GM12878 (cell line): ENCODE results near the gene NOL3. TPM values are rescaled to one million over a fixed set of nuclear protein-coding genes. Genes with fewer than 3 reads are reported as not detected.

Source experiments
- ATAC-seq: fragments of 200-7000 bp; cut with Tn5 transposase; 3 replicates; pipeline ENCODE4 v1.9.1; 2020; ENCODE audit warnings: mild to moderate bottlenecking, moderate library complexity
- BruUV-seq: library from RNA; stranded (reverse); fragments of 400-500 nt; replicated peaks from 2 replicates; lab custom pipeline; 2021; lab: Mats Ljungman, UMichigan
- CTCF ChIA-PET: fragments of 300-600 bp; sonication (Branson Sonifier 250); formaldehyde crosslinking; extraction: SDS; loops from one replicate; lab custom pipeline; 2021; ENCODE audit warnings: inconsistent platforms; lab: Yijun Ruan, JAX
- POLR2A ChIA-PET: fragments of 350-600 bp; formaldehyde crosslinking; extraction: SDS; loops from one replicate; lab custom pipeline; 2021; ENCODE audit warnings: inconsistent platforms; lab: Charles Lee
- RAD21 ChIA-PET: fragments of 300-600 bp; sonication (Branson Sonifier 250); formaldehyde crosslinking; loops from one replicate; lab custom pipeline; 2023; ENCODE audit warnings: antibody characterized with exemption; ENCODE audit not compliant: unreplicated experiment; lab: Charles Lee
- SMC1A ChIA-PET: fragments of 300-600 bp; sonication (Branson Sonifier 250); formaldehyde crosslinking; loops from one replicate; lab custom pipeline; 2023; ENCODE audit not compliant: unreplicated experiment, uncharacterized antibody; lab: Charles Lee
- DNase-seq: peaks from one replicate; pipeline ENCODE4 v3.0.0-alpha.2; 2011; ENCODE audit warnings: low read depth, low spot score
- FAIRE-seq: peaks from 3 replicates; lab custom pipeline; 2011; peaks lifted over from hg19 to GRCh38; lab: Jason Lieb, UNC
- H2AFZ ChIP-seq: 2 replicates; pipeline ENCODE4 v1.6.0; 2011; ENCODE audit warnings: low read depth, low read length, control low read depth; ENCODE audit not compliant: control insufficient read depth
- H3K27ac ChIP-seq: 2 replicates; pipeline ENCODE4 v1.5.1; 2011; ENCODE audit warnings: control low read depth; ENCODE audit not compliant: control insufficient read depth, insufficient read depth
- H3K27me3 ChIP-seq, 2 experiments: replicated peaks in 1 of 2; 2 replicates each; pipeline versions ENCODE4 v1.6.0 to v1.6.1; 2011; ENCODE audit warnings: low read length in 1 of 2; ENCODE audit not compliant: control insufficient read depth in 2 of 2, insufficient read depth in 2 of 2
- H3K36me3 ChIP-seq, 2 experiments: 2 replicates each; pipeline ENCODE4 v1.5.1; 2011; ENCODE audit warnings: low read length in 1 of 2; ENCODE audit not compliant: control insufficient read depth in 2 of 2, insufficient read depth in 2 of 2
- H3K4me1 ChIP-seq: 2 replicates; pipeline ENCODE4 v1.6.1; 2011; ENCODE audit warnings: mild to moderate bottlenecking, low read length, moderate library complexity, mixed read lengths; ENCODE audit not compliant: control insufficient read depth, insufficient read depth
- H3K4me2 ChIP-seq: 2 replicates; pipeline ENCODE4 v1.6.0; 2011; ENCODE audit warnings: control low read depth; ENCODE audit not compliant: control insufficient read depth, insufficient read depth
- H3K4me3 ChIP-seq: fragments of 200-600 bp; sonication (generic); 2 replicates; pipeline ENCODE4 v1.5.1; 2016
- H3K79me2 ChIP-seq: 2 replicates; pipeline ENCODE4 v1.6.0; 2011; ENCODE audit warnings: low read length; ENCODE audit not compliant: control insufficient read depth, insufficient read depth
- H3K9ac ChIP-seq: 2 replicates; pipeline ENCODE4 v1.8.0; 2011; ENCODE audit warnings: low read length, control low read depth, mixed read lengths; ENCODE audit not compliant: control insufficient read depth, insufficient read depth
- H3K9me3 ChIP-seq: replicated peaks from 3 replicates; pipeline ENCODE4 v1.5.1; 2011; ENCODE audit warnings: mild to moderate bottlenecking, low read length; ENCODE audit not compliant: control insufficient read depth, insufficient read depth
- H4K20me1 ChIP-seq: 2 replicates; pipeline ENCODE4 v1.6.0; 2011; ENCODE audit not compliant: control insufficient read depth, insufficient read depth
- CBX3 ChIP-seq: fragments of 200-600 bp; sonication (generic); IDR thresholded peaks from 2 replicates; pipeline ENCODE4 v1.6.1; 2016; ENCODE audit warnings: low read depth, borderline replicate concordance
- DPF2 ChIP-seq: fragments of 450-650 bp; IDR thresholded peaks from 2 replicates; pipeline ENCODE4 v1.6.1; 2017; ENCODE audit warnings: mild to moderate bottlenecking
- ESRRA ChIP-seq: IDR thresholded peaks from 2 replicates; pipeline ENCODE4 v1.6.1; 2012; ENCODE audit warnings: mild to moderate bottlenecking, low read length, improper control_type of control experiment
- FOXK2 ChIP-seq: fragments of 450-650 bp; IDR thresholded peaks from 2 replicates; pipeline ENCODE4 v1.6.1; 2017; ENCODE audit warnings: mild to moderate bottlenecking, moderate library complexity
- GABPA ChIP-seq: IDR thresholded peaks from 2 replicates; pipeline ENCODE4 v1.6.1; 2014; ENCODE audit warnings: antibody characterized with exemption, low read depth, mild to moderate bottlenecking, inconsistent platforms
- HCFC1 ChIP-seq: fragments of 150-350 bp; IDR thresholded peaks from 2 replicates; pipeline ENCODE4 v1.6.1; 2014; ENCODE audit warnings: low read length
- HDAC6 ChIP-seq: fragments of 200-600 bp; sonication (generic); IDR thresholded peaks from one replicate; pipeline ENCODE4 v1.8.0; 2017; ENCODE audit warnings: antibody characterized with exemption; ENCODE audit not compliant: unreplicated experiment
- IKZF1 ChIP-seq: fragments of 450-650 bp; conservative IDR thresholded peaks from 2 replicates; pipeline ENCODE4 v1.6.1; 2017; ENCODE audit warnings: antibody characterized with exemption, mild to moderate bottlenecking
- MTA2 ChIP-seq: fragments of 450-650 bp; IDR thresholded peaks from 2 replicates; pipeline ENCODE4 v1.6.1; 2016; ENCODE audit warnings: low read depth, mild to moderate bottlenecking, moderate library complexity
- POLR2AphosphoS2 ChIP-seq: IDR thresholded peaks from 2 replicates; pipeline ENCODE4 v1.6.1; 2011; ENCODE audit warnings: low read depth, mild to moderate bottlenecking, low read length, improper control_type of control experiment, moderate library complexity
- RBBP5 ChIP-seq: fragments of 200-600 bp; sonication (generic); conservative IDR thresholded peaks from 2 replicates; pipeline ENCODE4 v1.6.1; 2016
- RELA ChIP-seq: fragments of 450-650 bp; IDR thresholded peaks from 2 replicates; pipeline ENCODE4 v1.8.0; 2014; ENCODE audit warnings: borderline replicate concordance; ENCODE audit not compliant: partially characterized antibody
- RFX5 ChIP-seq: IDR thresholded peaks from 2 replicates; pipeline ENCODE4 v1.6.1; 2011; ENCODE audit warnings: low read depth, low read length, improper control_type of control experiment
- SREBF2 ChIP-seq: IDR thresholded peaks from 2 replicates; pipeline ENCODE4 v1.6.1; 2012; ENCODE audit warnings: mild to moderate bottlenecking, low read length
- TCF12 ChIP-seq: IDR thresholded peaks from 2 replicates; pipeline ENCODE4 v1.6.1; 2011; ENCODE audit warnings: low read depth, mild to moderate bottlenecking, low read length
- ZNF217 ChIP-seq: fragments of 450-650 bp; IDR thresholded peaks from 2 replicates; pipeline ENCODE4 v1.6.1; 2017; ENCODE audit warnings: antibody characterized with exemption, mild to moderate bottlenecking
- ZNF274 ChIP-seq: IDR thresholded peaks from one replicate; pipeline ENCODE4 v1.8.0; 2011; ENCODE audit not compliant: insufficient read length, insufficient read depth
- WGBS: methylation state at CpG from one replicate; pipeline ENCODE4 v1.1.6; 2016; ENCODE audit warnings: low lambda C conversion rate; ENCODE audit not compliant: insufficient replicate concordance, insufficient coverage; ENCODE audit errors: missing lambda C conversion rate; 5-methylcytosine and 5-hydroxymethylcytosine counted together
- in situ Hi-C: fragments of 300-500 bp; cut with MboI; formaldehyde crosslinking; loops from 9 replicates; pipeline ENCODE4 v1.14.3; 2018; ENCODE audit warnings: mixed read lengths
- intact Hi-C: fragments of 100-400 bp; cut with micrococcal nuclease; formaldehyde crosslinking; loops from one replicate; pipeline ENCODE4 v1.14.2; 2022; ENCODE audit not compliant: unreplicated experiment
- polyA plus RNA-seq, 11 experiments: library from polyadenylated mRNA; depleted of rRNA in 4 of 11; unstranded in 6 of 11; stranded (reverse) in 5 of 11; fragments of >200 nt; fragmentation: Nextera tagmentation in 4 of 11; fragmentation: Illumina TruSeq in 1 of 11; extraction: Ambion mirVana in 4 of 11; extraction: Trizol in 1 of 11; gene quantifications; 1 replicate in 1 of 11; 2 replicates in 10 of 11; pipeline versions ENCODE4 v1.2.1 to v1.2.3, GENCODE V29; 2011 to 2016; ENCODE audit warnings: inconsistent platforms in 2 of 11, missing spikeins in 2 of 11, low read depth in 1 of 11
- total RNA-seq, 4 experiments: library from RNA; depleted of rRNA in 3 of 4; stranded (reverse); fragments of >200 nt in 3 of 4; fragmentation: Illumina TruSeq in 1 of 4; extraction: Trizol in 1 of 4; gene quantifications; 2 replicates each; pipeline versions ENCODE4 v1.2.1 to v1.2.3, GENCODE V29; 2013 to 2021
- TF ChIP-seq, protein P1 (sequence below): IDR thresholded peaks from 2 replicates; pipeline ENCODE4 v1.6.1; 2012; ENCODE audit warnings: mild to moderate bottlenecking, low read depth, low read length
- TF ChIP-seq, protein P2 (sequence below): IDR thresholded peaks from 2 replicates; pipeline ENCODE4 v1.6.1; 2012; ENCODE audit warnings: low read depth, low read length, improper control_type of control experiment

Gene NOL3
- total and polyA plus RNA-seq, 10 of the 15 experiments (the other 5 are each of a cell fraction or from before 2014, with no cell fraction given) = 0.31 to 18.4 (median 2.7) TPM

DNA sequence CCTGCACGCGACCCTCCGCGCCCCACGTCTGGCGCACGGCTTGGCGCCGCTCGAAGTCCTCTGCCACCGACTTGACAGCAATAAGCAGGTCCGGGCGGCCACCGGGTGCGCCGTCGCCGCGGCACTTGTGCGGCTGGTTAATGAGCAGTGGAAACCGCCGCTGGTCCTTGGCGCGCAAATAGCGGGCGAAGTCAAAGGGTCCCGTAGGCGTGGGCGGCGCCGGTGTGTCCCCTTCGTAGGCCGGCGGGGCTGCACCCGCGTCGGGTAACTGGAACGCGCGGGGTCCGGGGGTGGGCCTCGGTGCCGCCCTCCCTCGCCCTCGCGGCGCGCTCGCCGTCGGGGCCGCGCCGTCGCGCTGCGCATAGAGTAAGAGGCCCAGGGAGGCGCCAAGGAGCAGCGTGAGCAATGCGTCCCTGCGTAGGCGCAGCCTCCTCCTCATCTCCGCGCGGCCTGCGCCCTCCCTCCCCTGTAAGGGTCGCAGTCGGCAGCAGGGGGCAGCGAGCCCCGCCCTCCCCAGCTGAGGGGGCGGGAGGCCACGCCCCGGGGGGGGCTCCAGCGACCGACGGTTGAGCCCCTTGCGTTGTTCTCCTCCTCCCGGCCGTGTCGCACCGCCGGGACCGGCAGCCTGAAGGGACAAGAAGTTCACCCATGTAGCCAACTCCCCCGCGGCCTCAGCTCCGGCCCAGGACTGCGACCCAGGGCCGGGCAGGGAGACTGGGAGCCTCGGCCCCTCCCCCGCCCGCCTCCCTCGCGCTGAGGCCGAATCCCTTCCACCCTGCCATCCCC, 20.1 kb upstream of the NOL3 start (continued):
- TF ChIP-seq DPF2 (0 out of 2 replicates have a peak, but pooled peaks have one; percentile 7), ZNF217 (0 out of 2 replicates have a peak, but pooled peaks have one; percentile 37), IKZF1 (peak; percentile 90), POLR2AphosphoS2 (peak; percentile 57; the same call in 1 of the 2 replicates), MTA2 (no peak)

GRCh38 chr16:67150833-67151396, 19.4 kb upstream of the NOL3 start, which contains the start of gene B3GNT9:
B3GNT9 (minus strand) TSS chr16:67150998; CDS start chr16:67150485, 513 bp downstream.
- H3K27me3 ChIP-seq = no peaks in the 10 kb centered on the region
- peaks cover 5% of the 10 kb centered on the region for H3K4me1 ChIP-seq
- ChIA-PET RAD21 (interaction anchor here (0.9 to 2.5 kb wide), 5 partner anchors 10 to 134 kb away, joined by 3 to 14 read pairs (median 3); no protein-coding TSS in a partner anchor), POLR2A (interaction anchor here (1.0 to 1.2 kb wide), 3 partner anchors 8 to 121 kb away, joined by 3 to 5 read pairs (median 4); partner anchors contain the start of gene TRADD), CTCF (interaction anchor here (0.6 to 10.0 kb wide), 13 partner anchors 9 to 200 kb away, joined by 3 to 98 read pairs (median 4); partner anchors contain the start of genes CES3, FBXL8 and NOL3), SMC1A (interaction anchor here (0.5 to 2.0 kb wide), 10 partner anchors 9 to 188 kb away, joined by 3 to 8 read pairs (median 4); no protein-coding TSS in a partner anchor)
- no peaks in the 10 kb centered on the region for H3K79me2 ChIP-seq
- intact Hi-C loops = loop anchor here (2.0 kb wide), 1 partner anchor 132 kb away; no protein-coding TSS in a partner anchor
- DNase-seq (no peak), ATAC-seq (peak; percentile 59), FAIRE-seq (peak; percentile 74)
- 5% methylated on average over 25 of the region's 34 CpGs for WGBS
- H3K36me3 ChIP-seq = peaks cover 11 to 16% of the 10 kb centered on the region in 2 experiments; a peak in 3 of 4 replicates
- H3K4me2 ChIP-seq = peak within 1 kb of the TSS; percentile 86
- H3K27ac ChIP-seq = peak within 1 kb of the TSS; percentile 25; the same call in 1 of the 2 replicates
- no peaks in the 10 kb centered on the region for H3K9me3 ChIP-seq
- H3K4me3 ChIP-seq = peak within 1 kb of the TSS; percentile 74
- peak within 1 kb of the TSS; percentile 80 for H2AFZ ChIP-seq
- in situ Hi-C loops = loop anchor here (5.0 to 10.0 kb wide), 2 partner anchors 134 to 176 kb away; no protein-coding TSS in a partner anchor
- BruUV-seq = no TSS peak
- peaks cover 3% of the 10 kb centered on the region; the same call in 1 of the 2 replicates for H4K20me1 ChIP-seq
- peak within 1 kb of the TSS; percentile 64; the same call in 1 of the 2 replicates for H3K9ac ChIP-seq
- no peak for TF ChIP-seq CBX3
- no peak for TF ChIP-seq RFX5
- 0 out of 2 replicates have a peak, but pooled peaks have one; percentile 6 for TF ChIP-seq TCF12
- TF ChIP-seq FOXK2 = no peak
- TF ChIP-seq GABPA = no peak
- TF ChIP-seq, protein P1, sequence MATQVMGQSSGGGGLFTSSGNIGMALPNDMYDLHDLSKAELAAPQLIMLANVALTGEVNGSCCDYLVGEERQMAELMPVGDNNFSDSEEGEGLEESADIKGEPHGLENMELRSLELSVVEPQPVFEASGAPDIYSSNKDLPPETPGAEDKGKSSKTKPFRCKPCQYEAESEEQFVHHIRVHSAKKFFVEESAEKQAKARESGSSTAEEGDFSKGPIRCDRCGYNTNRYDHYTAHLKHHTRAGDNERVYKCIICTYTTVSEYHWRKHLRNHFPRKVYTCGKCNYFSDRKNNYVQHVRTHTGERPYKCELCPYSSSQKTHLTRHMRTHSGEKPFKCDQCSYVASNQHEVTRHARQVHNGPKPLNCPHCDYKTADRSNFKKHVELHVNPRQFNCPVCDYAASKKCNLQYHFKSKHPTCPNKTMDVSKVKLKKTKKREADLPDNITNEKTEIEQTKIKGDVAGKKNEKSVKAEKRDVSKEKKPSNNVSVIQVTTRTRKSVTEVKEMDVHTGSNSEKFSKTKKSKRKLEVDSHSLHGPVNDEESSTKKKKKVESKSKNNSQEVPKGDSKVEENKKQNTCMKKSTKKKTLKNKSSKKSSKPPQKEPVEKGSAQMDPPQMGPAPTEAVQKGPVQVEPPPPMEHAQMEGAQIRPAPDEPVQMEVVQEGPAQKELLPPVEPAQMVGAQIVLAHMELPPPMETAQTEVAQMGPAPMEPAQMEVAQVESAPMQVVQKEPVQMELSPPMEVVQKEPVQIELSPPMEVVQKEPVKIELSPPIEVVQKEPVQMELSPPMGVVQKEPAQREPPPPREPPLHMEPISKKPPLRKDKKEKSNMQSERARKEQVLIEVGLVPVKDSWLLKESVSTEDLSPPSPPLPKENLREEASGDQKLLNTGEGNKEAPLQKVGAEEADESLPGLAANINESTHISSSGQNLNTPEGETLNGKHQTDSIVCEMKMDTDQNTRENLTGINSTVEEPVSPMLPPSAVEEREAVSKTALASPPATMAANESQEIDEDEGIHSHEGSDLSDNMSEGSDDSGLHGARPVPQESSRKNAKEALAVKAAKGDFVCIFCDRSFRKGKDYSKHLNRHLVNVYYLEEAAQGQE = no peak
- TF ChIP-seq HCFC1 = no peak
- TF ChIP-seq RELA = no peak
- no peak for TF ChIP-seq RBBP5
- no peak for TF ChIP-seq ZNF274
- TF ChIP-seq SREBF2 = no peak
- peak; percentile 42 for TF ChIP-seq HDAC6
- TF ChIP-seq, protein P2, sequence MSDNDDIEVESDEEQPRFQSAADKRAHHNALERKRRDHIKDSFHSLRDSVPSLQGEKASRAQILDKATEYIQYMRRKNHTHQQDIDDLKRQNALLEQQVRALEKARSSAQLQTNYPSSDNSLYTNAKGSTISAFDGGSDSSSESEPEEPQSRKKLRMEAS = no peak; the same call in 1 of the 2 replicates
- no peak for TF ChIP-seq ESRRA
